ENCODE results near the gene GRIK4. TPM values are rescaled to one million over a fixed set of nuclear protein-coding genes. Genes with fewer than 3 reads are reported as not detected.

The GRIK4 gene
- total and polyA plus RNA-seq, 2 donors (not counting 1 experiment from before 2014, with no cell fraction given), result 0.12 to 0.27 TPM

DNA sequence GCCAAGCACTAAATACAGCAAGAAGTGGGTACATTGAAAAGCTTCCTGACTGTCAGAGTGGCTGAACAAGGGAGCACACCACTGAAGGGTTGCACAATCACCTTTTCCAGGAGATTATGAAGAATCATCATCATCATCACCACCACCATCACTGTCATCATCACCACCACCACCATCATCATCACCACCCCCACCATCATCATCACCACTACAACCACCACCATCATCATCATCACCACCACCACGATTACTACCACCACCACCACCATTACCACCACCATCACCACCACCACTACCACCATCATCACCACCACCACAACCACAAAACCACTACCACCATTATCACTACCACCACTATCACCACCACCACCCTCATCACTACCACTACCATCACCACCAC is 364.4 kb downstream of the GRIK4 start:
- no peak overlapping the region for H3K27ac Mint-ChIP-seq
- DNase-seq (no peak), ATAC-seq (ENCODE audit: low read depth) (no peak)
- H3K9me3 Mint-ChIP-seq (ENCODE audit: insufficient read depth), result peaks cover 2% of the 10 kb centered on the region
- Histone ChIP-seq H3K4me1 (ENCODE audit: control insufficient read depth in 2 of 2, insufficient read depth in 2 of 2, low read length in 2 of 2) (no peaks in the 10 kb centered on the region), H3K9ac (ENCODE audit: low read length) (no peak overlapping the region), H2AFZ (ENCODE audit: insufficient read depth, low read depth, low read length, poor library complexity, severe bottlenecking) (no peak overlapping the region), H3K27me3 (replicated peaks in 1 of 4; ENCODE audit: control extremely low read depth in 1 of 4, control insufficient read depth in 3 of 4, insufficient read depth in 4 of 4, low read length in 3 of 4) (no peaks in the 10 kb centered on the region), H3K4me2 (replicated peaks; ENCODE audit: low read depth, low read length, poor library complexity, severe bottlenecking) (no peak overlapping the region), H3K79me2 (ENCODE audit: control insufficient read depth, insufficient read depth, low read length) (no peaks in the 10 kb centered on the region), H3K27ac (ENCODE audit: low read length in 2 of 2) (no peak overlapping the region), H3K4me3 (ENCODE audit: control extremely low read depth in 1 of 5, extremely low read depth in 1 of 5, insufficient read depth in 1 of 5, low read depth in 2 of 5, low read length in 4 of 5) (no peak overlapping the region), H3K36me3 (replicated peaks in 1 of 2; ENCODE audit: control extremely low read depth in 1 of 2, control insufficient read depth in 1 of 2, extremely low read depth in 1 of 2, insufficient read depth in 2 of 2, low read length in 1 of 2) (no peaks in the 10 kb centered on the region), H4K20me1 (ENCODE audit: control insufficient read depth, insufficient read depth, low read length, poor library complexity, severe bottlenecking) (no peaks in the 10 kb centered on the region), H3K9me3 (ENCODE audit: control extremely low read depth in 1 of 3, control insufficient read depth in 2 of 3, insufficient read depth in 1 of 3, low read length in 2 of 3) (peaks cover 0 to 6% (median 0%) of the 10 kb centered on the region in 3 donors)
- intact Hi-C loops (cut with micrococcal nuclease), result no loop called here
- no peak overlapping the region for H3K4me3 Mint-ChIP-seq
- POLR2A ChIA-PET, result no interaction called here
- TF ChIP-seq, protein P1, sequence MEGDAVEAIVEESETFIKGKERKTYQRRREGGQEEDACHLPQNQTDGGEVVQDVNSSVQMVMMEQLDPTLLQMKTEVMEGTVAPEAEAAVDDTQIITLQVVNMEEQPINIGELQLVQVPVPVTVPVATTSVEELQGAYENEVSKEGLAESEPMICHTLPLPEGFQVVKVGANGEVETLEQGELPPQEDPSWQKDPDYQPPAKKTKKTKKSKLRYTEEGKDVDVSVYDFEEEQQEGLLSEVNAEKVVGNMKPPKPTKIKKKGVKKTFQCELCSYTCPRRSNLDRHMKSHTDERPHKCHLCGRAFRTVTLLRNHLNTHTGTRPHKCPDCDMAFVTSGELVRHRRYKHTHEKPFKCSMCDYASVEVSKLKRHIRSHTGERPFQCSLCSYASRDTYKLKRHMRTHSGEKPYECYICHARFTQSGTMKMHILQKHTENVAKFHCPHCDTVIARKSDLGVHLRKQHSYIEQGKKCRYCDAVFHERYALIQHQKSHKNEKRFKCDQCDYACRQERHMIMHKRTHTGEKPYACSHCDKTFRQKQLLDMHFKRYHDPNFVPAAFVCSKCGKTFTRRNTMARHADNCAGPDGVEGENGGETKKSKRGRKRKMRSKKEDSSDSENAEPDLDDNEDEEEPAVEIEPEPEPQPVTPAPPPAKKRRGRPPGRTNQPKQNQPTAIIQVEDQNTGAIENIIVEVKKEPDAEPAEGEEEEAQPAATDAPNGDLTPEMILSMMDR (IDR thresholded peaks at IDR 0.05), result no peak
- no peak for TF ChIP-seq EZH2 (IDR thresholded peaks at IDR 0.05; ENCODE audit: borderline replicate concordance, insufficient read depth, low read depth, low read length, poor library complexity, severe bottlenecking)
- CTCF ChIA-PET, result no interaction called here
- peaks cover 29% of the 10 kb centered on the region for H3K27me3 Mint-ChIP-seq
- 91% methylated on average over 1 of the region's 1 CpG for WGBS (ENCODE audit: insufficient coverage)
- no peaks in the 10 kb centered on the region for H3K4me1 Mint-ChIP-seq

DNA sequence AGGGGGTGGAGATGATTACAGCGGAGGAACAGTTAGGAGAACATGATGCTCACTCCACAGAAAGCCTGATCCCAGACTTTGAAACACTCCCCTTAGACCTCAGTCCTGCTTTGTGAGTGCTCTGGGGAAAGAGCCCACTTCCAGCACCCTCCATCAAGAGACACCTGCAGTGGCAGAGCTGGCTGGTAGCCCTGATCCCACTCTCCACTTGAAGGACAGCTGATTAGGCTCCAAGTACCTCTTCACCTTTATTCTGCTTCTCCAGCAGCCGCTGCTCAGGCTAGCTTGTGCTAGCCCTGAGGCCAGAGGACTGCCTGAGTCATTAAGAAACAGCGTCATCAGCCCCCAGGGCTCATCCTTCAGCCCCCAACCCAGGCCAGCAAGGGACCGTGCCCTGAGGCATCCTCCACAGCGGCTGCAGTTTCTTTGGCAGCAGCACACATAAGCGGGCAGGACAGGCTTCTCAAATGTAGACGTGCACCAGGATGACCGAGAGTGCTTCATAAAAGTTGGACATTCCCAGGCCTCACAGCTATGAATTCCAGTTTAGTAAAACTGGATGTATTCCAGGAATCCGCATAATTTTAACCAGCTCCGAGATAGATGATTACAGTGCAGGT is 366.3 kb downstream of the GRIK4 start:
- no peak for ATAC-seq (ENCODE audit: low read depth)
- TF ChIP-seq, protein P1 (IDR thresholded peaks at IDR 0.05), result no peak
- no peak for TF ChIP-seq EZH2 (IDR thresholded peaks at IDR 0.05; ENCODE audit: borderline replicate concordance, insufficient read depth, low read depth, low read length, poor library complexity, severe bottlenecking)
- DNase-seq, result no peak
- no peak overlapping the region for H3K9ac ChIP-seq (ENCODE audit: low read length)
- no peaks in the 10 kb centered on the region for H3K79me2 ChIP-seq (ENCODE audit: control insufficient read depth, insufficient read depth, low read length)
- H3K4me2 ChIP-seq (replicated peaks; ENCODE audit: low read depth, low read length, poor library complexity, severe bottlenecking), result no peak overlapping the region
- 86% methylated on average over 7 of the region's 10 CpGs for WGBS (ENCODE audit: insufficient coverage)
- no peak overlapping the region for H3K27ac ChIP-seq (ENCODE audit: low read length in 2 of 2)
- no peak overlapping the region for H2AFZ ChIP-seq (ENCODE audit: insufficient read depth, low read depth, low read length, poor library complexity, severe bottlenecking)
- no peak overlapping the region for H3K27ac Mint-ChIP-seq
- H3K4me1 Mint-ChIP-seq, result no peaks in the 10 kb centered on the region
- peaks cover 2% of the 10 kb centered on the region for H3K9me3 Mint-ChIP-seq (ENCODE audit: insufficient read depth)
- H3K4me1 ChIP-seq (ENCODE audit: control insufficient read depth in 2 of 2, insufficient read depth in 2 of 2, low read length in 2 of 2), result no peaks in the 10 kb centered on the region
- intact Hi-C loops (cut with micrococcal nuclease), result no loop called here
- no peaks in the 10 kb centered on the region for H3K36me3 ChIP-seq (replicated peaks in 1 of 2; ENCODE audit: control extremely low read depth in 1 of 2, control insufficient read depth in 1 of 2, extremely low read depth in 1 of 2, insufficient read depth in 2 of 2, low read length in 1 of 2)
- peaks cover 0 to 6% (median 0%) of the 10 kb centered on the region in 3 donors for H3K9me3 ChIP-seq (ENCODE audit: control extremely low read depth in 1 of 3, control insufficient read depth in 2 of 3, insufficient read depth in 1 of 3, low read length in 2 of 3)
- no peak overlapping the region for H3K4me3 ChIP-seq (ENCODE audit: control extremely low read depth in 1 of 5, extremely low read depth in 1 of 5, insufficient read depth in 1 of 5, low read depth in 2 of 5, low read length in 4 of 5)
- CTCF ChIA-PET, result no interaction called here
- peaks cover 19% of the 10 kb centered on the region for H3K27me3 Mint-ChIP-seq
- no peaks in the 10 kb centered on the region for H4K20me1 ChIP-seq (ENCODE audit: control insufficient read depth, insufficient read depth, low read length, poor library complexity, severe bottlenecking)
- POLR2A ChIA-PET, result no interaction called here
- no peak overlapping the region for H3K4me3 Mint-ChIP-seq
- no peaks in the 10 kb centered on the region for H3K27me3 ChIP-seq (replicated peaks in 1 of 4; ENCODE audit: control extremely low read depth in 1 of 4, control insufficient read depth in 3 of 4, insufficient read depth in 4 of 4, low read length in 3 of 4)
